HG02970 (cell line): Measurements from ENCODE around the gene MGARP.
"Not testable (repeated sequence)": the region's sequence is repeated elsewhere in the genome, so short reads cannot be mapped to it uniquely, and the experiment has no call there.

Experiments used
- ATAC-seq: cut with Tn5 transposase; IDR thresholded peaks from one replicate; pipeline ENCODE4 v1.9.1; 2021; ENCODE audit warnings: mild to moderate bottlenecking, moderate library complexity, moderate number of reproducible peaks; ENCODE audit not compliant: unreplicated experiment, low FRiP score

MGARP gene

GRCh38 chr4:139297001-139297410 is 17.0 kb upstream of the MGARP start:
- ATAC-seq = no peak

- ATAC-seq = no peak
Observed at GRCh38 chr4:139295942-139296299, 15.9 kb upstream of the MGARP start.

- peak; percentile 89 for ATAC-seq
Observed at GRCh38 chr4:139295206-139295941, 15.3 kb upstream of the MGARP start.

- ATAC-seq = no peak
Observed at GRCh38 chr4:139286186-139286698, 6.2 kb upstream of the MGARP start.

GRCh38 chr4:139282721-139283075 is 2.7 kb upstream of the MGARP start:
- no peak for ATAC-seq

GRCh38 chr4:139282065-139282720 is 2.2 kb upstream of the MGARP start:
- no peak for ATAC-seq

GRCh38 chr4:139278912-139279759 is 889 bp downstream of the MGARP start:
- no peak for ATAC-seq

GRCh38 chr4:139278485-139278884 is 1.5 kb downstream of the MGARP start:
- no peak for ATAC-seq

- no peak for ATAC-seq
Observed at GRCh38 chr4:139275281-139275735, 4.7 kb downstream of the MGARP start.

- no peak for ATAC-seq
Observed at GRCh38 chr4:139274790-139275189, 5.2 kb downstream of the MGARP start.

- no peak for ATAC-seq
Observed at GRCh38 chr4:139273835-139274234, 6.2 kb downstream of the MGARP start.

- no peak for ATAC-seq
Observed at GRCh38 chr4:139267301-139267700, 12.7 kb downstream of the MGARP start.

GRCh38 chr4:139266583-139267257 is 13.3 kb downstream of the MGARP start:
- peak; percentile 95 for ATAC-seq

GRCh38 chr4:139266208-139266582 is 13.8 kb downstream of the MGARP start:
- peak; percentile 3 for ATAC-seq

GRCh38 chr4:139265654-139266053 is 14.4 kb downstream of the MGARP start:
- no peak for ATAC-seq

- no peak for ATAC-seq
Observed at GRCh38 chr4:139256349-139256748, 23.7 kb downstream of the MGARP start.

GRCh38 chr4:139255581-139255980 is 24.4 kb downstream of the MGARP start:
- ATAC-seq = not testable (repeated sequence)

GRCh38 chr4:139253713-139254112 is 26.3 kb downstream of the MGARP start:
- no peak for ATAC-seq

GRCh38 chr4:139253046-139253445 is 27.0 kb downstream of the MGARP start:
- no peak for ATAC-seq

- ATAC-seq = no peak
Observed at GRCh38 chr4:139247700-139248238, 32.3 kb downstream of the MGARP start.
